GM18505 (cell line): ENCODE measurements around the gene GFPT1.
"Not testable (repeated sequence)": the region's sequence is repeated elsewhere in the genome, so short reads cannot be mapped to it uniquely, and the experiment has no call there.

Source experiments
- ATAC-seq: cut with Tn5 transposase; IDR thresholded peaks from one replicate; pipeline ENCODE4 v1.9.1; 2021; ENCODE audit not compliant: unreplicated experiment
- POLR2A ChIP-seq: IDR thresholded peaks from 4 replicates; pipeline ENCODE4 v1.6.1; 2011; ENCODE audit warnings: borderline replicate concordance; ENCODE audit not compliant: insufficient read depth, insufficient read length; ENCODE audit errors: extremely low read depth

Gene GFPT1

GRCh38 chr2:69386789-69387734, at the start of gene GFPT1:
GFPT1 (minus strand) TSS chr2:69387227; CDS start chr2:69387071, 156 bp downstream.
- peak; percentile 91 for ATAC-seq

GRCh38 chr2:69436596-69436937, 49.5 kb upstream of the GFPT1 start:
- no peak for TF ChIP-seq POLR2A
- peak; percentile 8 for ATAC-seq

More at GRCh38 chr2:69386789-69387734, at the start of gene GFPT1:
- TF ChIP-seq POLR2A, result peak; percentile 87

GRCh38 chr2:69434753-69435152, 47.7 kb upstream of the GFPT1 start:
- ATAC-seq, result no peak
- TF ChIP-seq POLR2A, result no peak

- no peak for ATAC-seq
- no peak for TF ChIP-seq POLR2A
Measured at GRCh38 chr2:69429491-69430183, 42.6 kb upstream of the GFPT1 start.

GRCh38 chr2:69428981-69429380, 42.0 kb upstream of the GFPT1 start:
- ATAC-seq, result no peak
- TF ChIP-seq POLR2A, result no peak

GRCh38 chr2:69424419-69424818, 37.4 kb upstream of the GFPT1 start:
- no peak for ATAC-seq
- no peak for TF ChIP-seq POLR2A

GRCh38 chr2:69422198-69422597, 35.2 kb upstream of the GFPT1 start:
- ATAC-seq, result no peak
- TF ChIP-seq POLR2A, result no peak

- not testable (repeated sequence) for ATAC-seq
Measured at GRCh38 chr2:69419111-69419510, 32.1 kb upstream of the GFPT1 start.

GRCh38 chr2:69416147-69416546, 29.1 kb upstream of the GFPT1 start:
- TF ChIP-seq POLR2A, result no peak
- ATAC-seq, result no peak

- ATAC-seq, result no peak
- TF ChIP-seq POLR2A, result no peak
Measured at GRCh38 chr2:69411120-69411519, 24.1 kb upstream of the GFPT1 start.

- TF ChIP-seq POLR2A, result no peak
- no peak for ATAC-seq
Measured at GRCh38 chr2:69405306-69405705, 18.3 kb upstream of the GFPT1 start.

- no peak for ATAC-seq
- TF ChIP-seq POLR2A, result no peak
Measured at GRCh38 chr2:69400121-69400520, 13.1 kb upstream of the GFPT1 start.

- TF ChIP-seq POLR2A, result no peak
Measured at GRCh38 chr2:69397234-69397633, 10.2 kb upstream of the GFPT1 start.

GRCh38 chr2:69395866-69396265, 8.8 kb upstream of the GFPT1 start:
- no peak for TF ChIP-seq POLR2A
- ATAC-seq, result no peak

More at GRCh38 chr2:69397234-69397633, 10.2 kb upstream of the GFPT1 start:
- no peak for ATAC-seq

GRCh38 chr2:69393963-69394362, 6.9 kb upstream of the GFPT1 start:
- no peak for TF ChIP-seq POLR2A
- ATAC-seq, result no peak

- no peak for TF ChIP-seq POLR2A
- ATAC-seq, result no peak
Measured at GRCh38 chr2:69390471-69390870, 3.4 kb upstream of the GFPT1 start.
